ENCODE data around the gene UBE2G2.

UBE2G2 gene

GRCh38 chr21:44805226-44805625 lies 3.6 kb upstream of the UBE2G2 start:
- Histone ChIP-seq H3K36me3 (ENCODE audit: control insufficient read depth, insufficient read depth, low read length) (no peaks in the 10 kb centered on the region), H3K4me2 (ENCODE audit: low read length) (no peak overlapping the region), H3K4me1 (peaks cover 3% of the 10 kb centered on the region), H3K27me3 (ENCODE audit: control insufficient read depth, insufficient read depth, low read length) (no peaks in the 10 kb centered on the region), H3K27ac (no peak overlapping the region), H2AFZ (no peak overlapping the region), H3K9ac (no peak overlapping the region), H3K9me3 (ENCODE audit: control insufficient read depth, low read length) (no peaks in the 10 kb centered on the region), H3K79me2 (no peaks in the 10 kb centered on the region), H3K4me3 (ENCODE audit: low read depth, low read length) (no peak overlapping the region)
- TF ChIP-seq, protein P1, sequence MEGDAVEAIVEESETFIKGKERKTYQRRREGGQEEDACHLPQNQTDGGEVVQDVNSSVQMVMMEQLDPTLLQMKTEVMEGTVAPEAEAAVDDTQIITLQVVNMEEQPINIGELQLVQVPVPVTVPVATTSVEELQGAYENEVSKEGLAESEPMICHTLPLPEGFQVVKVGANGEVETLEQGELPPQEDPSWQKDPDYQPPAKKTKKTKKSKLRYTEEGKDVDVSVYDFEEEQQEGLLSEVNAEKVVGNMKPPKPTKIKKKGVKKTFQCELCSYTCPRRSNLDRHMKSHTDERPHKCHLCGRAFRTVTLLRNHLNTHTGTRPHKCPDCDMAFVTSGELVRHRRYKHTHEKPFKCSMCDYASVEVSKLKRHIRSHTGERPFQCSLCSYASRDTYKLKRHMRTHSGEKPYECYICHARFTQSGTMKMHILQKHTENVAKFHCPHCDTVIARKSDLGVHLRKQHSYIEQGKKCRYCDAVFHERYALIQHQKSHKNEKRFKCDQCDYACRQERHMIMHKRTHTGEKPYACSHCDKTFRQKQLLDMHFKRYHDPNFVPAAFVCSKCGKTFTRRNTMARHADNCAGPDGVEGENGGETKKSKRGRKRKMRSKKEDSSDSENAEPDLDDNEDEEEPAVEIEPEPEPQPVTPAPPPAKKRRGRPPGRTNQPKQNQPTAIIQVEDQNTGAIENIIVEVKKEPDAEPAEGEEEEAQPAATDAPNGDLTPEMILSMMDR (IDR thresholded peaks at IDR 0.05): no peak

GRCh38 chr21:44804762-44805161 lies 3.1 kb upstream of the UBE2G2 start:
- H2AFZ ChIP-seq: no peak overlapping the region
- H3K27me3 ChIP-seq (ENCODE audit: control insufficient read depth, insufficient read depth, low read length): no peaks in the 10 kb centered on the region
- no peak overlapping the region for H3K4me2 ChIP-seq (ENCODE audit: low read length)
- H3K4me3 ChIP-seq (ENCODE audit: low read depth, low read length): no peak overlapping the region
- H3K4me1 ChIP-seq: peaks cover 3% of the 10 kb centered on the region
- TF ChIP-seq, protein P1 (IDR thresholded peaks at IDR 0.05): no peak
- no peak overlapping the region for H3K9ac ChIP-seq
- peaks cover 4% of the 10 kb centered on the region for H3K79me2 ChIP-seq
- H3K36me3 ChIP-seq (ENCODE audit: control insufficient read depth, insufficient read depth, low read length): no peaks in the 10 kb centered on the region
- no peaks in the 10 kb centered on the region for H3K9me3 ChIP-seq (ENCODE audit: control insufficient read depth, low read length)
- H3K27ac ChIP-seq: no peak overlapping the region

GRCh38 chr21:44803651-44804050 lies 2.0 kb upstream of the UBE2G2 start:
- Histone ChIP-seq H3K79me2 (peaks cover 8% of the 10 kb centered on the region), H3K36me3 (ENCODE audit: control insufficient read depth, insufficient read depth, low read length) (no peaks in the 10 kb centered on the region), H3K4me1 (peaks cover 3% of the 10 kb centered on the region), H3K27me3 (ENCODE audit: control insufficient read depth, insufficient read depth, low read length) (no peaks in the 10 kb centered on the region), H3K4me3 (ENCODE audit: low read depth, low read length) (no peak overlapping the region), H3K9ac (no peak overlapping the region), H2AFZ (no peak overlapping the region), H3K27ac (no peak overlapping the region), H3K9me3 (ENCODE audit: control insufficient read depth, low read length) (no peaks in the 10 kb centered on the region), H3K4me2 (ENCODE audit: low read length) (no peak overlapping the region)
- TF ChIP-seq, protein P1 (IDR thresholded peaks at IDR 0.05): no peak

- Histone ChIP-seq H3K9ac (no peak overlapping the region), H3K27me3 (ENCODE audit: control insufficient read depth, insufficient read depth, low read length) (no peaks in the 10 kb centered on the region), H3K4me2 (ENCODE audit: low read length) (peak overlapping the region; percentile 69), H3K27ac (no peak overlapping the region), H2AFZ (peak overlapping the region; percentile 93), H3K36me3 (ENCODE audit: control insufficient read depth, insufficient read depth, low read length) (no peaks in the 10 kb centered on the region), H3K4me1 (peaks cover 3% of the 10 kb centered on the region), H3K4me3 (ENCODE audit: low read depth, low read length) (peak overlapping the region; percentile 83), H3K79me2 (peaks cover 8% of the 10 kb centered on the region), H3K9me3 (ENCODE audit: control insufficient read depth, low read length) (no peaks in the 10 kb centered on the region)
- TF ChIP-seq, protein P1 (IDR thresholded peaks at IDR 0.05): no peak
Measured at GRCh38 chr21:44802396-44803153, 955 bp upstream of the UBE2G2 start.

DNA sequence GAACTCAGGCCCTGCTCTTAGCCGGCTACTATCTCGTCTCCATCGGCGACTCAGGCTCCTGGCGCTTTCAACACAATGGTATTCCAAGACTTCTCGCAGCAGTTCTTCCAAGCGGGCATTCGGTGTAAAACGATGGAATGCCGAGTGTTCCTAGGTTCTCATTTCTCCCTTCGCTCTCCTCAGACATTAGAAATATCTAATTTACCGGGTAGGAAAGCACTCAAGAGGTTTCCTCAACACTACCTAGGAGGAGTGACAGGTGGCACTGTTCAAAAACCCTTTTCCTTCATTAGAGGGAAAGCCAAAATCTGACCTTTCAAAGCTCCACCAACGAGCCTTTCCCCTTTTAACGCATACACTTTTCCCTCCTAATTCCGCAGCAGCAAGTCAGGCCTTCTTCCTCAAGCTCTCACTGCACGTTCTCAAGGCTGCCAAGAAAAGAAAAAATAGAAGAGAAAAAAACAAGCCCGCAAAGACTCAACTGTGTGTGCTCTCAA lies 601 bp downstream of the UBE2G2 start:
- H3K9ac ChIP-seq: no peak overlapping the region
- no peaks in the 10 kb centered on the region for H3K9me3 ChIP-seq (ENCODE audit: control insufficient read depth, low read length)
- H3K27ac ChIP-seq: peak overlapping the region; percentile 39
- peak overlapping the region; percentile 93 for H2AFZ ChIP-seq
- no peaks in the 10 kb centered on the region for H3K27me3 ChIP-seq (ENCODE audit: control insufficient read depth, insufficient read depth, low read length)
- peak overlapping the region; percentile 83 for H3K4me3 ChIP-seq (ENCODE audit: low read depth, low read length)
- TF ChIP-seq, protein P1 (IDR thresholded peaks at IDR 0.05): peak; percentile 24
- peaks cover 15% of the 10 kb centered on the region for H3K79me2 ChIP-seq
- peaks cover 3% of the 10 kb centered on the region for H3K4me1 ChIP-seq
- peak overlapping the region; percentile 69 for H3K4me2 ChIP-seq (ENCODE audit: low read length)
- H3K36me3 ChIP-seq (ENCODE audit: control insufficient read depth, insufficient read depth, low read length): no peaks in the 10 kb centered on the region
